GOT3 (cell line): ENCODE data around the gene EID2B.

Source experiments
- DNase-seq: peaks from one replicate; lab custom pipeline; 2025; ENCODE audit warnings: mixed read lengths; lab: John Stamatoyannopoulos, UW

Gene EID2B

DNA sequence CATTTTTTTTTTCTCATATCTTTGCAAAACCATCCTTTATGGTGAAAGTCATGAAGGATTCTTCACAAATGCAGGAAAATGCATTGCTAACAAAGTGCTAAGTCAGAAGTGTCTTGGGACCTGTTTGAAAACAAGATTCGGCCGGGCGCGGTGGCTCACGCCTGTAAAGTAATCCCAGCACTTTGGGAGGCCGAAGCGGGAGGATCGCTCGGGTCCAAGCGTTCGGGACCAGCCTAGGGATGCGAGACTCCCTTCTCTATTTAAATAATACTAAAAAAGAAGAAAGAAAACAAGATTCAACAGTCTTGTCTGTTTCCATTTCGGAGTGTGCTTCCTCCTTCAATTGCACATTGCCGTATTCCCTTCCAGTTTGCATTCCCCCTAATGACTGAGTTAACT, 819 bp downstream of the EID2B start:
- DNase-seq: no peak

DNA sequence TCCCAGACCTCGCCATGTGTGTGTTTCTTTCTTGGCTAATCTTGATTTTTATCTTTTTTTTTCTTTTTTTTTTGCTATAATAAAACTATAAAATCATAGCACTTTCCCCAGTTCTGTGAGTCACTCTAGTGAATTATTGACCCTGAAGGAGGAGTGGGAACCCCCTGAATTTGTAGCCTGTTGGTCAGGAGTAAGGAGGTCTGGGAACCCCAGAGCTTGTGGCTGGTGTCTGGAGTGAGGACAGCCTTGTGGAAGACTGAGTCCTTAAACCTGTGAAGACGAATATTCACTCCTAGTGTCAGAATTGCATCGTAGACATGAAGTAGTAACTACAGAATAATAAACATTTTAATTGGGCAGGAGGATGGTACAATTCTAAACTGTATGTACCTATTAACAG, 7.4 kb downstream of the EID2B start:
- DNase-seq: no peak

DNA sequence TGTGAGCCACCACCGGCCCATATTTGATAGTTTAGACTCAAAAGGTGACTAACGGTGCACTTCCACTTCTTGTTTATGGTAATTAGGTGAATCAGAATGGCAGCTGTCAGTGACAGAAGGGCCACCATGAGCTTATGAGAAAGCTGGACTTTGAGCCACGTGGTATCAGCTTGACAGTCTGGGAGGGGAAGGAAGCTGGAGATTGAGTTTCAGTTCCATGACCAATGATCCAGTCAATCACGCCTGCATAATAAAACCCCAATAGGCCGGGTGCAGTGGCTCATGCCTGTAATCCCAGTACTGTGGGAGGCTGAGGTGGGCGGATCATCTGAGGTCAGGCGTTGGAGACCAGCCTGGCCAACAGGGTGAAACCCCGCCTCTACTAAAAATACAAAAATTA, 8.2 kb downstream of the EID2B start:
- no peak for DNase-seq

DNA sequence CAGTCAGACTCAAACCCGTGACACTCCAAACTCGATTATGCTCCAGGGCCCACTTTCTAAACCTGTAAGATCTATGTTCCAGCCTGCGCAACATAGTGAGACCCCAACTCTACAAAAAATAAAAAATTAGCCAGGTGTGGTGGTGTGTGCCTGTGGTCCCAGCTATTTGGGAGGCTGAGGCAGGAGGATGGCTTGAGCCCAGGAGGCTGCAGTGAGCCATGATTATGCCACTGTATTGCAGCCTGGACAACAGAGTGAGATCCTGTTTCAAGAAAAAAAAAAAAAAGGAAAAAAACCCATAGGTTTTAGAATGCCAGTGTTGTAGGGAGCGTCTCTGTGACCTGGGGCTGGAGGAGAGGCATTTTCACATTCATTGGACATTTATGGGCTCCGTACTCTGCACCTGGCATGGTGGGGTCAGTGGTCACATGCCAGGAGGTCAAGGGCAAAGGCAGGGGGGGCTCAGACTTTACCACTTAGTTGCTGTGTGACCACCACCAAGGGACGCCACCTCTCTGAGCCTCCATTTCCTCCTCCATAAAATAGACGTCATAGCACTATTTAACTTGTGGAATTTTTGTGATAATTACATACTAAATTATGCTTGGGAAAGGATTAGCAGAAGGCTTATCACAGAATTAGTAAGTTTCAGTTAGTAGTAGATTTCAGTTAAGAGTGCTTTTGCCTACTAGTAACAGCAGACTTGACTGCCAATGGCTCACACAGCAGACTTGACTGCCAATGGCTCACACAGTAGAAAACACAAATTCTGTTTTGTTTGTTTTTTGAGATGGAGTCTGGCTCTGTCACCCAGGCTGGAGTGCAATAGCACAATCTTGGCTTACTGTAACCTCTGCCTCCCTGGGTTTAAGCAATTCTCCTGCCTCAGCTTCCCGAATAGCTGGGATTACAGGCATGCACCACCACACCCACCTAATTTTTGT, 11.8 kb downstream of the EID2B start:
- DNase-seq: no peak

DNA sequence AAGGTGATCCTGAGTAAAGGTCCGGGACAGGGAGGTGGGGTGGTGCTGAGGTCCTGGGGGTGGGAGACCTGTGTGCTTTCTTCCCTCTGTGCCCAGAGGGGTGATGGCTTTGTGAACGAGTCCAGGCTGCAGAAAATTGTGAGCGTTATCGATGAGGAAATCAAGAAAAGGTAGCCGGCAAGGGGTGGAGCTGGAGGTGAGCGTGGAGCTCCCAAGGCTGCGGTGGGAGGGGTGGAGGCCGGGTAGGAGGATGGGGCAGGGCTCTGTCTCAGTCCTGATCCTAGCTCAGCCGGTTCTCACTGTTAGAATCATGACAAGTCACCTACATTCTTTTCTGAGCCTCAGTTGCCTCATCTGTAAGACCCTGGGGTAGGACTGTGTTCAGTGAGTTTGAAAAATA, 13.7 kb downstream of the EID2B start:
- DNase-seq: no peak

DNA sequence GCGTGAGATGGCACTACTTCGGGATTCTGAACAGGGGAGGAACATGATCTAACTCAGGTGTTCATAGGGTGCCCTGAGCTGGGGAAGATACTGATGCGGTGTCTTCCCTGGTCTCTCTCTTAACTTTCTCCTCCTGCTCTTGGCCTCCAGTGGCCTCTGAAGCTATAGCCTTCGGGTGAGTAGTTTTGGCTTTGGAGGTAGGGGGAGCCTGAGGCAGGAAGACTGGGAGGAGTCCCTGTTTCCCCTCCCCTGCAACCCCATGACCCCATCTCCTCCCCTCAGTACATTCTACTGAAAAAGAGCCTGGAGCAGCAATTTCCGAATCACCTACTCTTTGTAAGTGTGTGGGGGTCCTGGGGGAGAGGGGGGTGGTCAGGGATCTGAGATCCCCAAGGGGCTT, 14.2 kb downstream of the EID2B start:
- no peak for DNase-seq

DNA sequence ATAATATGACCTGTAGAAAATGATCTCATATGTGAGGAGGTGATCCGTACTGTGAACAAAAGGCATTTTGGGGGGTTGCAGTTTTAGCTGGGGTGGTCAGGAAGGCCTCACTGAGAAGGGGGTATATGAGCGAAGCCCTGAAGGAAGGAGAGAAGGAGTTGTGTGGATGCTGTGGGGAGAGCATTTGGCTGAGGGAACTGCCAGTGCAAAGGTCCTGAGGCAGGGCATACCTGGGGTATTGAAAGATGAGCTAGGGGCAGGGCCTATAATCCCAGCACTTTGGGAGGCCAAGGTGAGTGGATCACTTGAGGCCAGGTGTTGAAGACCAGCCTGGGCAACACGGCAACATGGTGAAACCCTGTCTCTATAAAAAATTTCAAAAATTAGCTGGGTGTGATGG, 15.2 kb downstream of the EID2B start:
- no peak for DNase-seq

DNA sequence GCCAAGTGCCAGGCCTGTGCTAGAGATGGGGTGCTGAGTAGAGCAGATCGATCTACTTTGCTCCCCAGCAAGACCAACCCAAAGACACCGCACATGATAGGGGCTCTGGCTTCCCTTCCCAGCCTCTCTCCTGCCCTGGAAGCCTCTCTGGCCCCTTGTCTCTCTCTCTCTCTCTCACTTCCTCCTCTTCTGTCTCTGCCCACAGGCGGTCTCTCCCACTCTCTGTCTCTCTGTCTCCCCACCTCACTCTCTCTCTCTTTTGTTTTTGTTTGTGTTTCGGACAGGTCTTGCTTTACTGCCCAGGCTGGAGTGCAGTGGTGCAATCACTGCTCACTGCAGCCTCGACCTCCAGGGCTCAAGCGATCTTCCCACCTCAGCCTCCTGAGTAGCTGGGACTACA, 16.4 kb downstream of the EID2B start:
- no peak for DNase-seq

DNA sequence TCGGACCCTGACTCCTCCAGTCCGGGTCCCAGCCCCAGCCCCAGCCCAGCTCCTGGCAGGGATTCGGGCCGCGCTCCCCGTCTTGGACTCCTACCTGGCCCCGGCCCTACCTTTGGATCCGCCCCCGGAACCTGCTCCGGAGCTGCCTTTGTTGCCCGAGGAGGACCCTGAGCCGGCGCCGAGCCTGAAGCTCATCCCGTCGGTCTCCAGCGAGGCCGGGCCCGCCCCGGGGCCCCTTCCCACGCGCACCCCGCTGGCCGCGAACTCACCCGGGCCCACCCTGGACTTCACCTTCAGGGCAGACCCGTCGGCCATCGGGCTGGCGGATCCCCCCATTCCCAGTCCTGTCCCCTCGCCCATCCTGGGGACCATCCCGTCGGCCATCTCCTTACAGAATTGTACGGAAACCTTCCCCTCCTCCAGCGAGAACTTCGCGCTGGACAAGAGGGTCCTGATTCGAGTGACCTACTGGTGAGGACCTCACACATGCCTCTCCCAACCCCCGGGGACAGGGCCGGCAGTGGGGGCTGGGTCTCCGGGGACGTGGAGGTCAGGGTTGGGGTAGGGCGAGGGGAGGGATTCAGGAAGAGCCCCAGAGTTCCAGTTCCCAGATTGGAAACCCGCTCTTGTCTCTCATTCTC, 17.0 kb downstream of the EID2B start:
- no peak for DNase-seq

DNA sequence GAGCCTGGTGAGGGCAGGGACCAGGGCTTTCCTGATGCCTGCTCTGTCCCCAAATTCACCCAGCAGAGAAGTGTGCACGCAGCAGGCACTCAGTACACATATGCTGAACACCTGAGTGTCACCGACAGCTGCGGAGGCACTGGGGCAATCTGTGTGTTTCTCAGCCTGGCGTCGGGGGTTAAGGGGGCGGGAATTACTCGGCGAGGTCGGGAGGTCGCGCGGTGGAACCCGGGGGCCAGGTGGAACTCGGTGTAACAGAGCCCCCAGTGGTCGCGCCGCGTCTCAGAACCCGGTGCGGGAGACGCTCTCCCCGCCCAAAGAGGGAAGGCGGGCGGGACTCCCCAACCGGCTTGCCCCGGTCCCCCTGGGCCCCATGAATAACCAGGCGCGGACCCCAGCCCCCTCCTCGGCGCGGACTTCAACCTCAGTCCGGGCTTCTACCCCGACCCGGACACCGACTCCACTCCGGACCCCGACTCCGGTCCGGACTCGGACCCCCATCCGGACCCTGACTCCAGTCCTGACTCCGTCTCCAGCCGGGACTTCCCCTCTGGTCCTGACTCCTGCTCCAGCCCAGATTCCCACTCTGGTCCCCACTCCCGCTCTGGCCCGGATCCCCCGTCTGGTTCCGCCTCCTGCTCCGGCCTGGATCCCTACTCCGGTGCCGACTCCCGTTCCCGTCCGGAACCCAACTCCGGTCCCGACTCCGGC, 17.7 kb downstream of the EID2B start, which contains the start of gene SELENOV:
Gene SELENOV (plus strand): TSS at position 300 of the 711 bp plus-strand sequence. CDS start 74 bp downstream, at position 374.
- no peak for DNase-seq

DNA sequence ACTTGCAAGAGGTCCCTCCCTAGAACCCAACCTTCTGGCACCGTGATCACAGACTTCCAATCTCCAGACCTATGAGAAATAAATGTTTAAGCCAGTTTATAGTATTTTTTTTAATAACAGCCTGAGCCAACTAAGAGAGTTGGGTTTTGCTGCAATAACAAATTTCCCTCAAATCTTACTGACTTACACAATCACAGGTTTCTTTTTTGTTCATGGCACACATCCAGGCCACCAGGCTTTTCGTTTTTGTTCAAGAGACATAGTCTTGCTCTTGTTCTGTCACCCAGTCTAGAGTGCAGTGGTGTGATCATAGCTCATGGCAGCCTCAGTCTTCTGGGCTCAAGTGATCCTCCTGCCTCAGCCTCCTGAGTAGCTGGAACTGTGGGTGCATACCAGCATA, 19.7 kb downstream of the EID2B start:
- DNase-seq: no peak

DNA sequence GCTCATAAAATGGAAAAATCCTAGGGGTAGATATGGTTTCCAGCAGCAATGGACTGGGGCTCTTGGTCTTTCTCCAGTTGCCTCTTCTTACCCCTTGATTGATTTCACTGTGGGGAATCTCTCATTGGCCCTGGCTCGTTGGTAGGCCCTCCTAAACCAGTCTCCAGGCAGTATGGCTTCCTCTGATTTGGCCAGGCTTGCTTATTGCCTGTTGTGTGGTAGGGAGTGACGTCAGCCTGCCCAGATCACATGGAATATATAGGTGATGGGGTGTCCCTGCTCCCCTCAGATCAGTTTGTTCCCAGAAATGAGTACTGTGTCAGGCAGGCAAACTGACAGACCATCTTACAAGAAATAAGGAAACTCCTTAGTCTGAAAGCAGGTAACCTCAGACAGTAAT, 23.4 kb downstream of the EID2B start:
- DNase-seq: no peak

DNA sequence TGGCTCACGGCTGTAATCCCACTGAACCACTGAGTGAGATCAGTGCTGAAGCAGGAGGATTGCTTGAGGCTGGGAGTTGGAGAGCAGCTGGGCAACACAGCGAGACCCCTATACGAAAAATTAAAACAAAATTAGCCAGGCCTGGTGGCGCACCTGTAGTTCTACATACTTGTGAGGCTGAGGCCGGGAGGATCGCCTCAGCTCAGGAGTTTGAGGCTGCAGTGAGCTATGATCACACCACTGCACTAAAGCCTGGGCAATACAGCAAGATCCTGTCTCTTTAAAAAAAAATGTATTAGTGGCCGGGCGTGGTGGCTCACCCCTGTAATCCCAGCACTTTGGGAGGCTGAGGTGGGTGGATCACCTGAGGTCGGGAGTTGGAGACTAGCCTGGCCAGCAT, 24.0 kb downstream of the EID2B start:
- no peak for DNase-seq

DNA sequence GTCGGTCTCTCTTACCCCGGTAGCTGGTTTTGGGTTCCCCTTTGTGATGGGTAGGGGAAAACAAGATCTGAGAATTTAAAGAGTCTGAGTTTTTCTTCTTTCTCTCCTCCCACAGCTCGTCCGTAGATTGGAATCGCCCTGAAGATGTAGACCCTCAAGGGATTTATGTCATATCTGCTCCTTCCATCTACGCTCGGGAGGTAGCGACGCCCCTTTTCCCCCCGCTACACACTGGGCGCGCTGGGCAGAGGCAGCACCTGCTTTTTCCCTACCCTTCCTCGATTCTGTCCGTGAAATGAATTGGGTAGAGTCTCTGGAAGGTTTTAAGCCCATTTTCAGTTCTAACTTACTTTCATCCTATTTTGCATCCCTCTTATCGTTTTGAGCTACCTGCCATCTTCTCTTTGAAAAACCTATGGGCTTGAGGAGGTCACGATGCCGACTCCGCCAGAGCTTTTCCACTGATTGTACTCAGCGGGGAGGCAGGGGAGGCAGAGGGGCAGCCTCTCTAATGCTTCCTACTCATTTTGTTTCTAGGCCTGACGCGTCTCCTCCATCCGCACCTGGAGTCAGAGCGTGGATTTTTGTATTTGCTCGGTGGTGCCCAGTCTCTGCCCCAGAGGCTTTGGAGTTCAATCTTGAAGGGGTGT, 24.8 kb downstream of the EID2B start:
- DNase-seq: no peak

DNA sequence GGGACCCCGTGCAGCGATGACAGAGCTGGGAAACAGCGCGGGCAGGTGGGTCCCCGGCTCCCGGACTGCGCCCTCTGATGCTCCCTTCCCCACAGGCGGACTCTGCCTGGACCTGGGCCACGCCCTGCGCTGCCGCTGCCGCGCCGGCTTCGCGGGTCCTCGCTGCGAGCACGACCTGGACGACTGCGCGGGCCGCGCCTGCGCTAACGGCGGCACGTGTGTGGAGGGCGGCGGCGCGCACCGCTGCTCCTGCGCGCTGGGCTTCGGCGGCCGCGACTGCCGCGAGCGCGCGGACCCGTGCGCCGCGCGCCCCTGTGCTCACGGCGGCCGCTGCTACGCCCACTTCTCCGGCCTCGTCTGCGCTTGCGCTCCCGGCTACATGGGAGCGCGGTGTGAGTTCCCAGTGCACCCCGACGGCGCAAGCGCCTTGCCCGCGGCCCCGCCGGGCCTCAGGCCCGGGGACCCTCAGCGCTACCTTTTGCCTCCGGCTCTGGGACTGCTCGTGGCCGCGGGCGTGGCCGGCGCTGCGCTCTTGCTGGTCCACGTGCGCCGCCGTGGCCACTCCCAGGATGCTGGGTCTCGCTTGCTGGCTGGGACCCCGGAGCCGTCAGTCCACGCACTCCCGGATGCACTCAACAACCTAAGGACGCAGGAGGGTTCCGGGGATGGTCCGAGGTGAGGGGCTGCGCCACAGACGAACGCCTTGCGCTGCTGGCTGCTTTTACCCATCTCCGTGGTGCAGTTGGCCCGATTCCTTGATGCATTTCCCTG, 25.5 kb downstream of the EID2B start:
- no peak for DNase-seq

DNA sequence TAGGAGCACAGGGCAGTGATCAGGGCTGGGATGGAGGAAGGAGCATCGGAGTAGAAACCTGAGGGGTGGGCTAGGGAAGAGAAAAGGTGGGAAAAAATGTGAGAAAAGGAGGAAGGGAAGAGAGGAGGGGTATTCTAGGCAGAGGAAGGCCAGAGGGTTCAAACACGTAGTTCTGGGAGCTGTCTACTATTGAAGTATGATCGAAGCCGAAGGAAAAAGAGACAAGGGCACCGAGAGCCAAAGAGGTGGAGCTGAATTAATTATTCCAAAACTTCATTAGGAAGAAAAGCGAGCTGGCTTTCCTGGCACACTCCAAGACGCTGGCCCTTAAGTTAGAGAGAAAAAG, 26.1 kb downstream of the EID2B start:
- DNase-seq: no peak

DNA sequence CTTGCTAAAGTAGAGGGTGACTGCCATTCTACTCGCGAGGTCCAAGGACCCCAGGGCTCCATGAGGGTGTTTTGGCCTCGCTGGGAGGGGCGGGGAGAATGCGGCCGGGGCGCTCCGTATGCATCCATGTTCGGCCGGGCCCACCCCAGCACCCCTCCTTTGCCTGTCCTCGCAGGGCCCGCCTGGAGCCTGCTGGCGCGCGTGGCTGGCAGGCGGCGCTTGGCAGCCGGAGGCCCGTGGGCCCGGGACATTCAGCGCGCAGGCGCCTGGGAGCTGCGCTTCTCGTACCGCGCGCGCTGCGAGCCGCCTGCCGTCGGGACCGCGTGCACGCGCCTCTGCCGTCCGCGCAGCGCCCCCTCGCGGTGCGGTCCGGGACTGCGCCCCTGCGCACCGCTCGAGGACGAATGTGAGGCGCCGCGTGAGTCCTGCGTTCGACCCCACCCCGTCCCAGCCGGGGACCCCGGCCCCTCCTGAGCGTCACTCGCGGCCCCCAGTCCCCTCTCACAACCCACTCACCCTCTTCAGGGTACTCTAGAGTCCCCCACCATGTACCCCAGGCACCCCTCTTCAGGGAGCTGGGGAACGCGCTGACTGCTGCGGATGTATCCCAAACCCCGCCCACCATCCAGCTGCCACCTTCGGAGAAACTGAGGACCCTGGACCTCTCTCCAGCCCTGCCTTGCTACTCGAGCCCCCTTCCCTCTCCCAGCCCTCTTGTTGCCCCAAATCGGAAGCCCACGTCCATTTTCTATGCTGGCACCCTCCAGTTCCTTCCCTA, 29.8 kb downstream of the EID2B start:
- DNase-seq: no peak

DNA sequence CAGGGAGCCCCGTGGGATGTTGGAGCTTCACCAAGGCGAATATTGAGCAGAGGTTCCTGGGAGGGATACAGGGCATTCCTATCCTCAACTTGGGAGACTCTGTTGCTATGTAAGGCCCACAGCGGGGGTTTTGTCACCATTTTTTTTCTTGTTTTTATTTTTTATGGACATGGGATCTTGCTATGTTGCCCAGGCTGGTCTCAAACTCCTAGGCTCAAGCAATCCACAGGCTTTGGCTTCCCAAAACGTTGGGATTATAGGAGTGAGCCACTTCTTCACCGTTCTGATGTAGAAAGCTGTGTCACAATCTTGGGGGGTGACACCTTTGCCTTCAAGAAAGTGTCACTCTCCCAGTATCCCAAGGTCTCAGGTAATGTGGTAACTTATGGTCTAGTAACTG, 31.3 kb downstream of the EID2B start:
- no peak for DNase-seq

DNA sequence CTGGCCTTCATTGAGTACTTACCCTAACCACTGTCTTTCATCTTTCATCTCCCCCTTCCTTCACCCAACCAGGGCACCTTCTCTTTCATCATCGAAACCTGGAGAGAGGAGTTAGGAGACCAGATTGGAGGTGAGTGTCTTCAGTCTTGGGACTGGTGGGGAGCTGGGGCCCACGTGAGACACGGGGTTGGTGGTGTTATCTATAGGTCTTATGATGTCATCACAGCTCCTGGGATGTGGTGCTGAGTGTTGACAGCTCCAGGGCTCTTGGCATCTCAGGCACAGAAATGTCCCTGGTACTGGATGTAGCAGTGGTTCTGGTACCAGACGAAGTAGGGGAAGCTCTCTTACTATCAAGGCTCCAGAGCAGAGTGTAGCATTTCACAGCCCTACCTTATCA, 32.1 kb downstream of the EID2B start:
- no peak for DNase-seq

DNA sequence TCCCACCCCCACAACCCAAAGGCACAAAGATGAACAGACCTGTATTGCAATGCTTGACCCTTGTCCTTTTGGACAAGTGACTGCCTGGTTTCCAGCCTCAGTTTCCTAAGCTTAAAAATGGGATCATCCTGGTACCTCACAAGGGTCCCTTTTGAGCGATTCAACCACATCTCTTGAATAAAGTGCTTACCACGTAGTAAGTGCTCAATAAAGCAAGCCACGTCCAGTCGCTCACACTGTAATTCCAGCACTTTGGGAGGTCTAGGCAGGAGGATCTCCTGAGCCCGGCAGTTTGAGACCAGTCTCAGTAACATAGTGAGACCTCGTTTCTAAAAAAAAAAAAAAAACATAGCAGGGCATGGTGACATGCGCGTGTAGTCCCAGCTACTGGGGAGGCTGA, 32.7 kb downstream of the EID2B start:
- DNase-seq: no peak
